PC-9 (cell line): ENCODE data around the gene AP4S1.

Experiments used
- EZH2 ChIP-seq: fragments of 200-600 bp; sonication (generic); IDR thresholded peaks from 2 replicates; pipeline ENCODE4 v1.8.0; 2017; ENCODE audit warnings: antibody characterized with exemption, low read depth
- TF ChIP-seq, protein P1 (sequence below): fragments of 200-600 bp; sonication (generic); conservative IDR thresholded peaks from 2 replicates; pipeline ENCODE4 v1.6.1; 2017; ENCODE audit warnings: mixed run types, antibody characterized with exemption, mild to moderate bottlenecking, moderate library complexity

- TF ChIP-seq, protein P1, sequence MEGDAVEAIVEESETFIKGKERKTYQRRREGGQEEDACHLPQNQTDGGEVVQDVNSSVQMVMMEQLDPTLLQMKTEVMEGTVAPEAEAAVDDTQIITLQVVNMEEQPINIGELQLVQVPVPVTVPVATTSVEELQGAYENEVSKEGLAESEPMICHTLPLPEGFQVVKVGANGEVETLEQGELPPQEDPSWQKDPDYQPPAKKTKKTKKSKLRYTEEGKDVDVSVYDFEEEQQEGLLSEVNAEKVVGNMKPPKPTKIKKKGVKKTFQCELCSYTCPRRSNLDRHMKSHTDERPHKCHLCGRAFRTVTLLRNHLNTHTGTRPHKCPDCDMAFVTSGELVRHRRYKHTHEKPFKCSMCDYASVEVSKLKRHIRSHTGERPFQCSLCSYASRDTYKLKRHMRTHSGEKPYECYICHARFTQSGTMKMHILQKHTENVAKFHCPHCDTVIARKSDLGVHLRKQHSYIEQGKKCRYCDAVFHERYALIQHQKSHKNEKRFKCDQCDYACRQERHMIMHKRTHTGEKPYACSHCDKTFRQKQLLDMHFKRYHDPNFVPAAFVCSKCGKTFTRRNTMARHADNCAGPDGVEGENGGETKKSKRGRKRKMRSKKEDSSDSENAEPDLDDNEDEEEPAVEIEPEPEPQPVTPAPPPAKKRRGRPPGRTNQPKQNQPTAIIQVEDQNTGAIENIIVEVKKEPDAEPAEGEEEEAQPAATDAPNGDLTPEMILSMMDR = no peak
- TF ChIP-seq EZH2 = no peak
Observed at GRCh38 chr14:31060253-31060875, 34.9 kb downstream of the AP4S1 start.
